Forelimb muscle (tissue), 1 donor: Measurements from ENCODE around the gene DMBX1. TPM values are rescaled to one million over a fixed set of nuclear protein-coding genes. Genes with fewer than 3 reads are reported as not detected.

ENCODE experiments used
- DNase-seq: peaks from one replicate; pipeline ENCODE4 v3.0.0-alpha.2; 2013; ENCODE audit warnings: low read depth
- polyA plus RNA-seq: library from polyadenylated mRNA; unstranded; fragments of 120-200 nt; gene quantifications from one replicate; pipeline ENCODE4 v1.2.1, GENCODE V29; 2013; ENCODE audit not compliant: insufficient read length

The DMBX1 gene
- polyA plus RNA-seq, 1 donor: not detected

GRCh38 chr1:46459315-46459714 is 30.3 kb upstream of the DMBX1 start:
- DNase-seq: no peak

DNA sequence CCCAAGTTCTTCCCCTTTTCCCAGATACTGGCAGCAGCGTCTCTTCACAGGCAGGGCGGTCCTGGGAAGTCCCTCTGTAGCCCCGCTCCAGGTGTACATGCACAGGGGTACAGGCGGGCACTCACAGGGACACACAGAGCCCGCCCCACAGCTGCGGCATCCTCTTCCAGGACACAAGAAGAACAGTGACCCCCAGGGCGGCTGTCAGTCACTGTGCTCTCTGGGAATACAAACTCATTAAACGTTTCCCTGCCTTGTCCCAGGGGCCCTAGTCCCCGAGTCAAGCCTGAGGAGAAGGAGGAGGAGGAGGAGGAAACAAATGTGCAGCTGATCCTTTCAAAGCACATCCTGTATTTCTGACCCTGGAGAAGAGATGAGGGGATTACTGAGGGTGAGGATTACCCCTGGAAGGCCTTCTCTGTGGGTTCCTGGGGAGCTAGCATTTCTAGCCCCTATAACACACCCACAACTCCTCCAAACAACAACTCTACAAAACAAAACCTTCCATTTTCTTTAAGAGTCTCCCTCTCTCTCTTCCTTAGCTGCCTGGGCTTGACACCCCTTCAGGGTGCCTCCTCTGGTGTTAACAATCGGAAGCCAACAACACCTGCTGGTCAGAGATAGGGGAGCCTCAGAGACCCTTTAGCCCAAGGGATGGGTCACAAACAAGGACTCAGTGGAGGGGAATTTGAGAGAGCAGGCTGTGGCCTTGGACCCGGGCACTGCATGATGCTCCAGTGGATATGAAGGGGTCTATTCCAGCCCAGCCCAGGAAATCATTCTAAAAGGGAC is 28.4 kb upstream of the DMBX1 start:
- DNase-seq: no peak

GRCh38 chr1:46461809-46462448 is 27.7 kb upstream of the DMBX1 start:
- no peak for DNase-seq

GRCh38 chr1:46464013-46464548 is 25.6 kb upstream of the DMBX1 start:
- no peak for DNase-seq

GRCh38 chr1:46464915-46465314 is 24.7 kb upstream of the DMBX1 start:
- no peak for DNase-seq

GRCh38 chr1:46465981-46466476 is 23.6 kb upstream of the DMBX1 start:
- DNase-seq: no peak

- no peak for DNase-seq
These were observed 23.0 kb upstream of the DMBX1 start for GRCh38 chr1:46466477-46467182.

GRCh38 chr1:46467183-46467504 is 22.5 kb upstream of the DMBX1 start:
- DNase-seq: no peak

GRCh38 chr1:46469881-46470280 is 19.8 kb upstream of the DMBX1 start:
- no peak for DNase-seq

- DNase-seq: no peak
These were observed 17.7 kb upstream of the DMBX1 start for GRCh38 chr1:46471848-46472492.

DNA sequence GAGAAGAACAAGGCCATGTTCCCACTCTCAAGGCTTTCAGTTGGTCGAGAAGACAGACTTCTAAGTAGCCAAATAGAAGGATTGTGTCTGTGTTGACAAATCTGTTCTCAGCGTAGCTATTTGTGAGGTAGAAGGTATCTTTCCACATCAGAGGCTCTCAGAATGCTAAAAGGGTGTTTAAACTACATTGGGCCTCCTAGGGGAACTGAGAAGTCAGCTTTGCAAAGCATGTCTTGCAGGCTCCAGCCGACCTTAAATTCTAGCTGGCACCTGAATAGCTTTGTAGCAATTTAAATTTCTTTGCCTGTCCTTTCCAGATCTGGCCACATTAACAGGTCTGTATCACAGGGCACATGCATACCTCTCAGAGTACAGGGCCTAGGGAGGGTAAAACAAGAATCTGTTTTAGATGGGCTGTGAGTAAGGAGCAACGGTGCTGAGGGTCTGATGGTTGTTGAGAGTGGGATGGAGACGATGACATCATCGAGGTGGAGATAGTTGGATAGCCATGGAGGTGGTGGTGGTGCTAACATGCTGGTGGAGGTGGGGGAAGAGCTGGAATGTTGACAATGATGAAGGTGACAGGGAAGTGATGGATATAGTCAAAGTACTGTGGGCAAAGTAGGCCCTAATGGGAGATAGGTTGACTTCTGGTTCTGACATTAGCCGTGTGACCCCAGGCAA is 17.0 kb upstream of the DMBX1 start:
- no peak for DNase-seq

- no peak for DNase-seq
These were observed 15.6 kb upstream of the DMBX1 start for GRCh38 chr1:46473991-46474390.

DNA sequence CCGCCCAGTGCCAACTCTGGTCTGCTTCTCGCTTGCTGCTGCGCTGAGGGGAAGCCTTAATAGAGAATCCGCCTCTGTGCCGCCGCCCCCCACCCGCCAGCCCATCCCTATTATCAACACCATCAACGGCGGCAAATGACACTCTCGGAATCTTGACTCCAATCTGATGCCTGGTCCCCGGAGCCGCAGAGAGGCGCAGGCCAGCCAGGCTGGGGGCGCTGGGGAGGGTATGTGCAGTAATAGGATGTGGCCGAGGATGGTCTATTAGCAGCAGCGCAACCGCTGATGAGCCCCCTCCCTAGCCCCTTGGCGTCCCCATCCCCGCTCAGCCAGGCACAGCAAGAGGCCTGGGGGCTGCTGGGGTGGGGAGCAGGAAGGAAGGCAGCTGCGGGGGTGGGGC is 15.1 kb upstream of the DMBX1 start:
- DNase-seq: no peak

DNA sequence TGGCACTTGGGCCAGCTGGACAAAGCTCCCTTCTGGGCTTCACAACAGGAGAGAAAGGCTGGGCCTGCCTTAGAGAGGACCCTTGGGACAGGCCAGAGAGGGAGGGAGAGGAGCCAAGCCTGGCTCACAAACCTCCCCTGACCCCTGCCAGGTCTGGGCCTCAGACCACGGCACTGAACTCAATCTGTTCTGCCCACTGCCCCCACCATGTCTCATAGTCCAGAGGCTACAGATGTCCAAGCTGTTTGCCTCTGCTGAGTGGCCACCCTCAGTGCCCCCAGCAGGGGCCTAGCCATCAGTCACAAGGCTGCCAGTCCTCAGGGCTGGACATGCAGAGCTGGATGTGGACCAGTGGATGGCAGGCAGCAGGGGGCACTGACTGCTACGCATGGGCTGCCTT is 13.0 kb upstream of the DMBX1 start:
- no peak for DNase-seq

DNA sequence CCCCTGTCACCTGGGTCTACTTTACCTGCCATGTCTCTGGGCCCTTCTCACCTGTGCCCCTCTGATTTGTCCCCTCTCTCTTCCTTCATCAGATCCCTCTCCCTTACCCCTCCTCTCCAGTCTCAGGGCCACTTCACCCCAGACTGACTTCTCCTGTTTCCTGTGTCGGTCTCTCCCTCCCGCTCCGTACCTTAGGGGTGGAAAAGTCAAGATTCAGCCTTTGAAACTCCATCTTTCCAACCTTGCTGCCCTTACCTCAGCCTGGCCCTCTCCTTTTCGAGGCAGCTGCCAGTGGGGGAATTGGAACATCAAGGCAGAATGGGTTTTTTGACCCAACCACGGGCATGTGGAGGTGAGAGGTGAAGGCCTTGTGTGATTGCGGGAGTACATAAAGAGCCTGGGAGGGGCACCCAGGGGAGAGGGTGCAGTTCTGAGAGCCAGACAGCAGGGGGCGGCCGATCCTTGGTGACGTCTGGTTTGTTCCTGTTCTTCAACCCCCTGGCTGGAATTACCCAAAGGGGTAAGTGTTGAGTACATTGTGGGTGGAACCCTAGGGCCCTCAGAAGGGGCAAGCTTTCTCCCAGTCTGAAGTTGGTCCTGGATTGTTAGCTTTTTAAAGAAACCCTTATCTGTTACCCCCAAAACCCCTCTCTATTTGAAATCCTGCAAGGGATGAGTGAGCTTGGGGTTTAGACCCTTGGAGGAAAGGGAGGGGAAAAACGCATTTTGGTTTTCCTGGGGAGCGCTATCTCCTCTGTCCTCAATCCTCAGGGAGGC is 12.3 kb upstream of the DMBX1 start:
- DNase-seq: no peak

- DNase-seq: no peak
These were observed 10.7 kb upstream of the DMBX1 start for GRCh38 chr1:46478721-46479485.

DNA sequence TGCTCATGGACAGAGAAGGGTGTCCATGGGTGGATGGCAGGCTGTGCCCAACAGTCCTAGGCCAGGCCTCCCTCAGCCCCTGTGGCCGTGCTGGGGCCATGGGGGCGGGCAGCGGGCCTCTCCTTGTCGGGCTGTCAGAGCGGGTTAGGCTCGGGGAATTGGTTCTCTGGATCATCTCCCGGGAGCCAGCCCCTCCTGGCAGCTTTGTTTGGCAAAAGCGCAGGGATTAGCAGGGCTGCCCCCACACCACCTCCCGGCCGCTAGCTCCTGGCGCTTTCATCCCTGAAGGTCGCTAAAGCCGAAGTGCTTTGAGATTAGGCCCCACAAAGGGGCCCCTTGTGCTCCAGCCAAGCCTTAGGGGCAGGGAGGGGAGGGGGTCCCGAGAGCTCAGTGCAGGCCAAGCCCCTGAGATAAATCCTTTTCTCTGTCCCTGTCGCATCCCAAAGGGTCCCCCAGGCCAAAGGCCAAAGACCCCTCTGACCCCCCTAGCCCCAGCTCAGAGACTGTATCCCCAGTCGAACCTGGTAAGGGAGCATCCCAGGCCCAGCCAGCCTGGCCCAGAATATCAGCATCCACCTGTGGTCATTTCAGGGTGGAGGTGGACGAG is 9.8 kb upstream of the DMBX1 start:
- no peak for DNase-seq

GRCh38 chr1:46480959-46481646 is 8.5 kb upstream of the DMBX1 start:
- no peak for DNase-seq

- DNase-seq: no peak
These were observed 7.7 kb upstream of the DMBX1 start for GRCh38 chr1:46481961-46482360.
